ENCODE measurements around the gene SPARCL1.

The SPARCL1 gene

DNA sequence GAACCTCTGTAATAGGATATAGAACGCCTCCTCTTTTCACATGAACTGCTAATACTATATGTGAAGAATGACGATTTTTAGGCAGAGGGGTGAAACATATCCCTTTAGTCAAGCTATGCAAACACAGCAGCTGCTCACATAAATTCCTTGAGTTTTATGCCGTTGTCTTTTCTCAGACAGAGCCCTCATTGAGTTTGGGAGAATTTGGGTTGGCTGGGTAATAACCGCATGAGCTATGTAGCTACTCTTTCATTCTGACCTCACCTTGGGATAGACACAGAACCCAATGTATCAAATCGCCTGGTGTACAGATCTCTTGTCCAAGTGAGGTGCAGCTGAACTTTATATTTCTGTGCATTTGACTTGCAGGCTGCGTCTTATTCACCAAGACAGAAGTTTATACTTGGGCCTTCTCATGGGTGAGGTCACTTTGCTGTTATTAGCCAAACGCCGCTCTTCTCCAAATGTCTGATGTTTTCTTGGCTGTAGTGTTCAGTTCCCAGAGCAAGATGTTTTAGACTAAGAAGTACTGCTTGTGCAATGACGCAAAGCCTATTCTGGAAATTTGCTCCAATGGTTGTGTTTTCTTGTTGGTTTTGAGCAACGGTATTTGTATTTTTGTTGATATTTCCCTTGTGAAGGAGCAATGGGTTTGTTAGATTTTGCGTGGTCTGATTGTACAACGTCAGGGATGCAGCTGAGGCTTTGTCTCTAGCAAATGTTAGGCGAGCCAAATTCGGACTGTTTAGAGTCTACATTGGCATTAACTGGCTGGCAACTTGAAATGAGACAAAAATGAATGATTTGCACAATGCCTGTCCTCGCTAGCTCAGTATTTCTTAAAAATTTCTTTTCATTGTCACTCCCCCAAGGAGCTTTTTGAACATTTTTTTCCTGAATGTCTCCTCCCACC is 11.2 kb upstream of the SPARCL1 start:
- no peak for DNase-seq (ENCODE audit: low read depth)
- H3K36me3 ChIP-seq (ENCODE audit: control insufficient read depth, insufficient read depth, low read length, severe bottlenecking), result no peaks in the 10 kb centered on the region
- H3K9me3 ChIP-seq (ENCODE audit: control insufficient read depth, low read length), result no peaks in the 10 kb centered on the region
- H3K27me3 ChIP-seq (replicated peaks; ENCODE audit: control insufficient read depth, insufficient read depth, low read length), result no peaks in the 10 kb centered on the region
- H3K9ac ChIP-seq (ENCODE audit: low read length), result no peak overlapping the region
- peaks cover 7% of the 10 kb centered on the region for H3K4me1 ChIP-seq (ENCODE audit: control insufficient read depth, insufficient read depth, low read length)
- H3K4me3 ChIP-seq (ENCODE audit: low read length), result peak overlapping the region; percentile 49

DNA sequence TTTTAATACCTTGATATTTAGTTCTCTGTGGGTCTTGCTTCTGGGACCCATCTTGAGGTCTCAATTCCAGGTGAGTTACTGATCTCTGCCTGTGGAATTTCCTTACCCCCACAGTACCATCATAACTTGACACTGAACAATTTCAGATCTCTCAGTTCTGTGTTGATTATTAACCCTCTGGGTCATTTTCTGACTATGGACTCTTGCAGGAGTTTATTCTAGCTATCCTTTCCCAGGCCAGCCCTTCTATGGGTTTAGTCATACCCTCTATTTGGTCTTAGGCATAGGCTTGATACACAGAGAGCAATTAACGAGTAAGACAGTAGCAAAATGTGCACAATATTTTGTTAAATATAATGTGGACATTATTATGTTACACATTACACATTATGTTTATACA is 3.7 kb upstream of the SPARCL1 start:
- no peak overlapping the region for H3K4me3 ChIP-seq (ENCODE audit: low read length)
- peaks cover 12% of the 10 kb centered on the region for H3K4me1 ChIP-seq (ENCODE audit: control insufficient read depth, insufficient read depth, low read length)
- H3K9ac ChIP-seq (ENCODE audit: low read length), result no peak overlapping the region
- no peaks in the 10 kb centered on the region for H3K9me3 ChIP-seq (ENCODE audit: control insufficient read depth, low read length)
- no peak for DNase-seq (ENCODE audit: low read depth)
- no peaks in the 10 kb centered on the region for H3K27me3 ChIP-seq (replicated peaks; ENCODE audit: control insufficient read depth, insufficient read depth, low read length)
- no peaks in the 10 kb centered on the region for H3K36me3 ChIP-seq (ENCODE audit: control insufficient read depth, insufficient read depth, low read length, severe bottlenecking)

DNA sequence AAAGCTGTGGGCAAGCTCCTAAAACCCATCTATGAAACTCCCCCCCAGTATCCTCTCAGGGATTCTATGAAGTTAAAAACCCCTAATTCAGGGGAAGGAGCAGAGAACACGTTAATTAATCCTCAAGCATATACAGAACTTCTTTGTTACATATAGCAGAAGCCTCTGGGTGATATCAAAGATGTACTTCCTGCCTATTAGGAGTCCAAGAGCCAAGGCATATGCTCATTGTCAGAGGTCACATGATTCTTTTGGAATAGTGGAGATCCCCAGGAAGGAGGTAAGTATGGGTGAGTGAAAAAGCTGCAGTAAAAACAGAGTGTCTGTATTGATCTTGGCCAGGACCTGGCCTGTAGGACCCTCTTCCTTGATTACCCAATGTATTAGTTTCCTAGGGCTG is 2.9 kb upstream of the SPARCL1 start:
- no peaks in the 10 kb centered on the region for H3K36me3 ChIP-seq (ENCODE audit: control insufficient read depth, insufficient read depth, low read length, severe bottlenecking)
- H3K9ac ChIP-seq (ENCODE audit: low read length), result no peak overlapping the region
- H3K27me3 ChIP-seq (replicated peaks; ENCODE audit: control insufficient read depth, insufficient read depth, low read length), result no peaks in the 10 kb centered on the region
- no peak for DNase-seq (ENCODE audit: low read depth)
- no peaks in the 10 kb centered on the region for H3K9me3 ChIP-seq (ENCODE audit: control insufficient read depth, low read length)
- peaks cover 20% of the 10 kb centered on the region for H3K4me1 ChIP-seq (ENCODE audit: control insufficient read depth, insufficient read depth, low read length)
- no peak overlapping the region for H3K4me3 ChIP-seq (ENCODE audit: low read length)

DNA sequence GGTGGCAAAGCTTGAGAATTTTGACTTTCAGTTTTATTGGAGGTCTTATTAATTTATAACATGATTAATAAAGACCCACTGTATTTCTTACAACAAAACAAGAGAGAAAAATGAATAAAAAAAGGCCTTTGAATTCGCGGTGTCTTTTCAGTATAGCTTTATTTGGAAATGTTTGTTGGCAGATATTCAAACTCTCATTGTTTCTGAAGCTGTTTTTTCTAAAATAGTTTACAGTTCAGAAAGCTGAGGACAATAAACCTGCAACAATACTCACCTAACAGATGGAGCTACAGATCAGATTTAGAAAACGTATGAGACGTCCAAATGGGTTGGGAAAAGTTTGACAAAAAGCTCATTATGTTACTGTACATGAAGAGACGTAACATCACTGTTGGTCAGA is 2.4 kb upstream of the SPARCL1 start:
- H3K27me3 ChIP-seq (replicated peaks; ENCODE audit: control insufficient read depth, insufficient read depth, low read length), result no peaks in the 10 kb centered on the region
- H3K36me3 ChIP-seq (ENCODE audit: control insufficient read depth, insufficient read depth, low read length, severe bottlenecking), result no peaks in the 10 kb centered on the region
- no peak overlapping the region for H3K9ac ChIP-seq (ENCODE audit: low read length)
- H3K4me3 ChIP-seq (ENCODE audit: low read length), result no peak overlapping the region
- peaks cover 25% of the 10 kb centered on the region for H3K4me1 ChIP-seq (ENCODE audit: control insufficient read depth, insufficient read depth, low read length)
- H3K9me3 ChIP-seq (ENCODE audit: control insufficient read depth, low read length), result no peaks in the 10 kb centered on the region
- no peak for DNase-seq (ENCODE audit: low read depth)

DNA sequence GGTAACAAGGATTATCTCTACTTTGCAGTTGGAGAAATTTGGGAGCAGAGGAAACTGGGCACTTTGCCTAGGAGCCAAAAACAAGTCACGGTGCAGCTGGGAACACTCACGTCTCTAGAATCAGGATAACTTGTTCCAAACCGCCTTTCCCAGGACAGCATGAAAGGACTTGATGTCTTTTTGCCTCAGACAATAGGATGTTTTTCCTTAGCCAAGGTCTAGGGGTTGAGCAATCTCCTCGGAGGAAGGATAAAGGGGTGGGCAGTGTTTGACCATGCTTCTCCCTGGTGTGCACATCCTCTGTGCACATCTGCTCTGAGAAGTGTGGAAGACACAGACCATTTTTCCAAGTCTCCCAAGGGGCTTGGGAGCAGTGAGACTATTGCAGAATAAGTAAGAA is 1.7 kb upstream of the SPARCL1 start:
- H3K9ac ChIP-seq (ENCODE audit: low read length), result no peak overlapping the region
- peaks cover 29% of the 10 kb centered on the region for H3K4me1 ChIP-seq (ENCODE audit: control insufficient read depth, insufficient read depth, low read length)
- peak; percentile 53 for DNase-seq (ENCODE audit: low read depth)
- no peaks in the 10 kb centered on the region for H3K9me3 ChIP-seq (ENCODE audit: control insufficient read depth, low read length)
- H3K4me3 ChIP-seq (ENCODE audit: low read length), result no peak overlapping the region
- no peaks in the 10 kb centered on the region for H3K27me3 ChIP-seq (replicated peaks; ENCODE audit: control insufficient read depth, insufficient read depth, low read length)
- no peaks in the 10 kb centered on the region for H3K36me3 ChIP-seq (ENCODE audit: control insufficient read depth, insufficient read depth, low read length, severe bottlenecking)

DNA sequence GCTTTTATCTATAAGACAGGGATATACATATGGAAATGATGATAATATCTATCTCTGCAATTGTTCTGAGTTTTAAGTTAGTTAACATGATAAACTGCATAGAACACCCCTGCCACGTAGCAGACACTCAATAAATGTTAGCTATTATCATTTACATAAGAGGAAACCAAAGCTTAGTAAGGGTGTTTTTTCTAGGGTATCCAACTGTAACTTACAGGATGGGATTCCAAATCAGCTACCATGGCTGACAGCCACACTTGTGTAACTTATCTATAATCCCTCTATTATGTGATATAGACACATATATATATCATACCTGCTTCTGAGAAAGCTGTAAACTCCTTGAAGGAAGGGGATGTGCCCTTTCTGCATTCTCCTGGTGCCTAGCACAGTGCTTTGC is 1.1 kb upstream of the SPARCL1 start:
- no peaks in the 10 kb centered on the region for H3K9me3 ChIP-seq (ENCODE audit: control insufficient read depth, low read length)
- no peaks in the 10 kb centered on the region for H3K36me3 ChIP-seq (ENCODE audit: control insufficient read depth, insufficient read depth, low read length, severe bottlenecking)
- no peak overlapping the region for H3K9ac ChIP-seq (ENCODE audit: low read length)
- H3K4me1 ChIP-seq (ENCODE audit: control insufficient read depth, insufficient read depth, low read length), result peaks cover 34% of the 10 kb centered on the region
- H3K27me3 ChIP-seq (replicated peaks; ENCODE audit: control insufficient read depth, insufficient read depth, low read length), result no peaks in the 10 kb centered on the region
- DNase-seq (ENCODE audit: low read depth), result no peak
- H3K4me3 ChIP-seq (ENCODE audit: low read length), result no peak overlapping the region

DNA sequence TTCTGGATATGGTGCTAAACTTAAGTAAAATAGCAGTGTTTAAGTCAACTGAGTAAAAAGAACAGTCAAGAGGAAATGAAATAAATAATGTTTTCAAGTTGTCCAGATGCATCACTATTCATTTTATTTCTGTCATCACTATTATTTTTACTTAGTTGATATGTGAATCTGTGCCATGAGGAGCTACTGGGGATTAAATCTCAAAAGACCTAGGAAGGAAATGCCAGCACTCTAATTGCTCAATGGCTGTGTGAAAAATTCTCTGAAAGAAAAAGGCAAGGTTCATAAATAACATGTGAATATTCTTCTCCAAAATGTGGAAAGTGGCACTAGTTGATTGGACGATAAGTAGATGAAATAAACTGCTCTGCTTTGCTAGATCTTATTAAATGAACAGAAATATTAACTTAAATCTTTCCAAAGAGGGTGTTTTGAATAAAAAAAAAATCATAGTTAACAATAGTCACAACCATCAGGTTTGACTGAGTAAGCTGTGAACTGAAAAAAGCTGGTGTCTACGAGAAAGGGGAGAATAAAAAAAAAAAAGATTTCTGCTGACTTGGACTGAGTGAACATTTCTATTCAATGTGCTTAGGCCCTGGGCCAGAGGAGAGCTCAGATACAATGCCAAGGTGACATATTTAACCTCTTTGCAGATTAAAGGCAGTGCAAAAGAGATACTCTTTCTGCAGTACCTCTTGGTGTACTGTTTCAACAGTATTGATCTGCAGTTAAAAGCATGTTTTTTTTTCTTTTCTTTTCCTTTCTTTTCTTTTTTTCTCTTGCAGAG is 1.6 kb downstream of the SPARCL1 start:
- H3K4me3 ChIP-seq (ENCODE audit: low read length), result peak overlapping the region; percentile 10
- DNase-seq (ENCODE audit: low read depth), result no peak
- no peak overlapping the region for H3K9ac ChIP-seq (ENCODE audit: low read length)

DNA sequence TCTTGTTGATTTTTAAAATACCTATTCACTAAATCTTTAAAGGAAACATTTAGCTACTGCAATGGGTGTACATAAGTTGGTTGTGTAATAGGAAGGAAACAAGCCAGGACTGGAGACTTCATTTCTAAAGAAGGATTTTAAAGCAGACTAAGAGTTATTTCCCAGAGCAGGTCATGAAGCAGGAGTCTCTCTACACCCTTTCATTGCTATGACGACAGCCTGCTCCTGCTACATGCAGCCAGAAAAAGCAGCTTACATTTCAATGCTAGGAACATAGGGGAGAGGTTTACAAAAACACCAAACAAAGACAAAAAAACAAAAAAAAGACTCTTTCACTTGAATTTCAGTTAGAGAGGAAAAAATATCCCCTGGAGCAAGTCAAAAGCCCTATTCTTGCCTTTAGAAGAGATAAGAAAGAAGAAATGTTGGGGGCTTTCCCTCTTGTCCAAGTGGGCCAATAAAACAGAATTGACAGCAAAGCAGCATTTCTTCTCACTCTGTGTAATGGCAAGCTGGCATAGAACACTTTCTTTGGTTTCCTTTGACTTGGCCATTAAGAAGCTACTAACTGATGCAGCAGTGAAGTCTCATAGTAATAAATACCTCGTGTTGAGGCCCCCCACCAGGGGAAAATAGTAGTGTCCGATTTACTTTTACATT is 3.4 kb downstream of the SPARCL1 start:
- Histone ChIP-seq H3K9ac (ENCODE audit: low read length) (no peak overlapping the region), H3K27me3 (replicated peaks; ENCODE audit: control insufficient read depth, insufficient read depth, low read length) (no peaks in the 10 kb centered on the region), H3K9me3 (ENCODE audit: control insufficient read depth, low read length) (peaks cover 6% of the 10 kb centered on the region), H3K4me3 (ENCODE audit: low read length) (no peak overlapping the region), H3K4me1 (ENCODE audit: control insufficient read depth, insufficient read depth, low read length) (peaks cover 29% of the 10 kb centered on the region), H3K36me3 (ENCODE audit: control insufficient read depth, insufficient read depth, low read length, severe bottlenecking) (no peaks in the 10 kb centered on the region)
- peak; percentile 46 for DNase-seq (ENCODE audit: low read depth)

More for the DNA sequence above, 1.6 kb downstream of the SPARCL1 start:
- H3K36me3 ChIP-seq (ENCODE audit: control insufficient read depth, insufficient read depth, low read length, severe bottlenecking), result no peaks in the 10 kb centered on the region
- H3K27me3 ChIP-seq (replicated peaks; ENCODE audit: control insufficient read depth, insufficient read depth, low read length), result no peaks in the 10 kb centered on the region
- peaks cover 6% of the 10 kb centered on the region for H3K9me3 ChIP-seq (ENCODE audit: control insufficient read depth, low read length)
- peaks cover 36% of the 10 kb centered on the region for H3K4me1 ChIP-seq (ENCODE audit: control insufficient read depth, insufficient read depth, low read length)

DNA sequence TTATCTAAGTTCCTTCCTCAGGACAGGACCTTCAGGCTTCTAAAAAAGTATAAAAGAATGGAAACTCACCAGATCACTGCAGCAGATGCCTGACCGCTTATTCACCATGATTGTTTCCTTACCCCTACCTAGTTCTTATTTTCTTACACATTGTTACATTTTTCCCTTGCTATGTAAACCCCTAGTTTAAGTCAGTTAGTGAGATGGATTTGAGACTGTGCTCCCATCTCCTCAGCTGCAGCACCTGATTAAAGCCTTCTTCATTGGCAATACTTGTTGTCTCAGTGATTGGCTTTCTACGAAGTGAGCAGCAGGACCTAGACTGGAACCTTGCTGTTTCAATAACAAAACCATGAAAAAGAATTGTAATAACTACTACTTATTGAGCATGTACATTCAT is 4.7 kb downstream of the SPARCL1 start:
- Histone ChIP-seq H3K9ac (ENCODE audit: low read length) (no peak overlapping the region), H3K27me3 (replicated peaks; ENCODE audit: control insufficient read depth, insufficient read depth, low read length) (no peaks in the 10 kb centered on the region), H3K9me3 (ENCODE audit: control insufficient read depth, low read length) (peaks cover 6% of the 10 kb centered on the region), H3K4me3 (ENCODE audit: low read length) (no peak overlapping the region), H3K36me3 (ENCODE audit: control insufficient read depth, insufficient read depth, low read length, severe bottlenecking) (no peaks in the 10 kb centered on the region), H3K4me1 (ENCODE audit: control insufficient read depth, insufficient read depth, low read length) (peaks cover 33% of the 10 kb centered on the region)
- no peak for DNase-seq (ENCODE audit: low read depth)

DNA sequence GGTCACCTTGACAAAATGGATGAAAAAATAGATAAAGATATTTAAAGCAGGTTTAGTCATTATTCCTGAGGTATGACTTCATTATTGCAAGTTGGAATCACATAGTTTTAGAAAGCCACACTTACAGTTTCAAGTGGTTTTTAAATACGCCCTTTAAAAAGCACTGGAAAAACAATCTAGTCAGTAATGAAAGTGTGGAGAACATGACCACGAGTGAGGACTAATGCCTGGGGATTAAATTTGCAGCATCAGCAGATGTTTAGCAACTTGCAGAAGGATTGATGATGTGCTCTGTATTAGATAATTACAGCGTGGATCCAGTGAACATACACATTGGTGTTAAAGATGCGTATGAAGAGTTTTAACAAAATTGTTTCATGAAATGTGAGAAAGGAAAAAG is 5.9 kb downstream of the SPARCL1 start:
- H3K27me3 ChIP-seq (replicated peaks; ENCODE audit: control insufficient read depth, insufficient read depth, low read length), result no peaks in the 10 kb centered on the region

DNA sequence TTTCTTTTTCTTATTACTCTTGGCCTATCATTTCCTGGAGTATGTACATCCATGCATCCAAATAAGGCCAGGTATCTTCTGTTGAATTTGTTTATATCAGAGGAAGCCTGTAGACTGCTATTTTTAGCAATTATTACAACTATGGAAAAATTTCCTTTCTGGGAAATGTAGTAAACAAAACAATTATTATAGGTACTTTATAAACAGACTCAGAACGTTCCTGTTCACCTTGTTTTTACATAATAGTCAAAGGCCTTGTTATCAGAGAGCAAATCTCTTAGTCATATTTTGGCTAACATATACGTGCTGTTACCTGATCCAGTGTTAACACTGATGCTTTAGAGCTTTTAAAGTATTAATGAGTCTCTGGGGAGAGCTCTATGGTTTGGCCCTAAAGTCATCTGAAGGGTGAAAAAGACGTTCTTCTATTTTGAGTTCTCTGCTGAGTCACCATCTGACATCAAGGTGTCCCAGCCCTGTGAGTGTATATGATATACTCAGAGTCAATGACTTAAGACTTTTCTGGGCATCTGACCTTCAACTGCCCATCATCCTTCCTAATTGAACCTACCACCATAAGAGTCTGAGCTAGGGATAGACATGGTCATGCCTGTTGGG is 7.3 kb downstream of the SPARCL1 start:
- H3K9ac ChIP-seq (ENCODE audit: low read length), result no peak overlapping the region
- H3K36me3 ChIP-seq (ENCODE audit: control insufficient read depth, insufficient read depth, low read length, severe bottlenecking), result no peaks in the 10 kb centered on the region
- peaks cover 20% of the 10 kb centered on the region for H3K4me1 ChIP-seq (ENCODE audit: control insufficient read depth, insufficient read depth, low read length)
- no peaks in the 10 kb centered on the region for H3K27me3 ChIP-seq (replicated peaks; ENCODE audit: control insufficient read depth, insufficient read depth, low read length)
- DNase-seq (ENCODE audit: low read depth), result no peak
- H3K9me3 ChIP-seq (ENCODE audit: control insufficient read depth, low read length), result peaks cover 6% of the 10 kb centered on the region
- no peak overlapping the region for H3K4me3 ChIP-seq (ENCODE audit: low read length)

More for the DNA sequence above, 5.9 kb downstream of the SPARCL1 start:
- DNase-seq (ENCODE audit: low read depth), result no peak
- peaks cover 33% of the 10 kb centered on the region for H3K4me1 ChIP-seq (ENCODE audit: control insufficient read depth, insufficient read depth, low read length)
- H3K9me3 ChIP-seq (ENCODE audit: control insufficient read depth, low read length), result peaks cover 6% of the 10 kb centered on the region
- no peak overlapping the region for H3K4me3 ChIP-seq (ENCODE audit: low read length)
- no peaks in the 10 kb centered on the region for H3K36me3 ChIP-seq (ENCODE audit: control insufficient read depth, insufficient read depth, low read length, severe bottlenecking)
- no peak overlapping the region for H3K9ac ChIP-seq (ENCODE audit: low read length)

Data from adipocyte (in vitro differentiated cells).